WTC11 (cell line): ENCODE data around the gene ZNF283.

Experiments used
- ATF3 ChIP-seq: sonication (generic); formaldehyde crosslinking; conservative IDR thresholded peaks from 2 replicates; pipeline ENCODE4 v1.8.1; 2022; ENCODE audit warnings: mild to moderate bottlenecking, missing genetic modification reagents
- CTCF ChIP-seq: fragments of 200-600 bp; IDR thresholded peaks from 2 replicates; pipeline ENCODE4 v1.8.0; 2022; ENCODE audit warnings: antibody characterized with exemption
- E2F5 ChIP-seq: sonication (generic); formaldehyde crosslinking; IDR thresholded peaks from 2 replicates; pipeline ENCODE4 v1.8.1; 2022; ENCODE audit warnings: mild to moderate bottlenecking, moderate library complexity, missing genetic modification reagents
- ELF4 ChIP-seq: sonication (generic); formaldehyde crosslinking; IDR thresholded peaks from 2 replicates; pipeline ENCODE4 v1.8.1; 2022; ENCODE audit warnings: low read depth, mild to moderate bottlenecking, moderate library complexity, missing genetic modification reagents
- FOXJ3 ChIP-seq: sonication (generic); formaldehyde crosslinking; IDR thresholded peaks from 2 replicates; pipeline ENCODE4 v1.9.0; 2021; ENCODE audit warnings: missing genetic modification reagents, mild to moderate bottlenecking, borderline replicate concordance
- FOXP4 ChIP-seq: sonication (generic); formaldehyde crosslinking; IDR thresholded peaks from 2 replicates; pipeline ENCODE4 v1.8.0; 2022; ENCODE audit warnings: mild to moderate bottlenecking, missing genetic modification reagents
- MAX ChIP-seq: sonication (generic); formaldehyde crosslinking; IDR thresholded peaks from 2 replicates; pipeline ENCODE4 v1.8.0; 2022; ENCODE audit warnings: mild to moderate bottlenecking, missing genetic modification reagents
- SP1 ChIP-seq: sonication (generic); formaldehyde crosslinking; conservative IDR thresholded peaks from 2 replicates; pipeline ENCODE4 v1.8.1; 2022; ENCODE audit warnings: missing genetic modification reagents
- USF2 ChIP-seq: sonication (generic); formaldehyde crosslinking; IDR thresholded peaks from 2 replicates; pipeline ENCODE4 v1.8.1; 2023; ENCODE audit warnings: mild to moderate bottlenecking, missing genetic modification reagents, moderate library complexity

- no peak for TF ChIP-seq CTCF
- no peak for TF ChIP-seq E2F5 (CRISPR knock-in tag)
- no peak for TF ChIP-seq MAX (CRISPR knock-in tag)
- TF ChIP-seq ATF3 = no peak
- no peak for TF ChIP-seq USF2 (CRISPR knock-in tag)
- no peak for TF ChIP-seq ELF4
- TF ChIP-seq FOXJ3 (CRISPR knock-in tag) = no peak
- no peak for TF ChIP-seq FOXP4 (CRISPR knock-in tag)
- TF ChIP-seq SP1 (CRISPR knock-in tag) = no peak
Measured at GRCh38 chr19:43782689-43783231, 44.4 kb upstream of the ZNF283 start.
